ENCODE results near the gene N4BP2L2.

- no peak for TF ChIP-seq POLR2AphosphoS5 (IDR thresholded peaks at IDR 0.05; ENCODE audit: low read depth)
- no peak for TF ChIP-seq CTCF (conservative IDR thresholded peaks at IDR 0.05; ENCODE audit: low read depth in 2 of 2)
- TF ChIP-seq REST (IDR thresholded peaks at IDR 0.05; ENCODE audit: unreplicated experiment), result no peak
- no peak for TF ChIP-seq JUNB (IDR thresholded peaks at IDR 0.05; ENCODE audit: unreplicated experiment)
- no peak for TF ChIP-seq EZH2 (IDR thresholded peaks at IDR 0.05; ENCODE audit: low read depth, unreplicated experiment)
These were observed 34.9 kb downstream of the N4BP2L2 start for GRCh38 chr13:32503727-32504126.

Measured in GM23338 (cell line).